G401.6 (cell line): ENCODE data around the gene PCBP4.

Experiments
- FAIRE-seq: peaks from 2 replicates; lab custom pipeline; 2012; peaks lifted over from hg19 to GRCh38; lab: Jason Lieb, UNC

The PCBP4 gene

DNA sequence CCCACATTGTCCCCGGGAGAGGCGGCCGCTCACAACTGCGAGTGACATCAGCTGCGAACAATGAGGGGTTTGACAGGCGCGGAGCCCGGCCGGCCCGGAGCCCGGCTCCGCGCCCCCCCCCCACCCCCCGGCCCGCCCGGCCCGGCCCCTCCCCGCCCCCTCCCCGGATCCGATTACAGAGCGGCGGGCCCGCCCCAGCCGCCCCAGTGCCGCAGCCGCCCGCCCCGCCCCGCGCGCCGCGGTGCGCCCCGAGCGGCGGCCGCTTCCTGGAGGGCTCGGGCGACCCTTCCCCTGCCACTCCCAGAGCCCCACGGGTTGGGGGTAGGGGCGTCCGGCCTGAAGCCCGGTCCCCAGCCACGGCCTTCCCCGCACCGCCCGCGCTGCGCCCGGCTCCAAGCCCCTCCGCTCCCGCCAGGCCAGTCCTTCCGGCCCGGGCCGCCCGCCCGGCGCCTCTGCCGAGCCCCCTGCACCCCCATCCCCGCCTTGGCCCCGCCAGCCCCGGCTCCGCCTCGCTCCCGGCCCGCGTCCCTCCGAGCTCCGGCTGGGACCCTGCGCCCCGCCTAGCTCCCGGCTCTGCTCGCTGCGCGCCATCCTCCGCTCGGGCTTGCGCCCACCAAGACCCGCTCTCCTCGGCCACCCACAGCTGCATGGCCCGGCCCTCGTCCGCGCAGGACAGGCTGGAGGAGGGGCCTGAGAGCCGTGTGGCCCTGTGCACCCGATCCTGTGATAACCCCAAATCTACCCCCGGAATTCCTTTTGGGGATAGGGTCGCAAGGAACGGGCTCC is at the start of gene PCBP4:
TSS of gene PCBP4 (minus strand) at position 71 of the 786 bp plus-strand sequence. CDS start 6,214 bp downstream, outside the sequence.
- no peak for FAIRE-seq

DNA sequence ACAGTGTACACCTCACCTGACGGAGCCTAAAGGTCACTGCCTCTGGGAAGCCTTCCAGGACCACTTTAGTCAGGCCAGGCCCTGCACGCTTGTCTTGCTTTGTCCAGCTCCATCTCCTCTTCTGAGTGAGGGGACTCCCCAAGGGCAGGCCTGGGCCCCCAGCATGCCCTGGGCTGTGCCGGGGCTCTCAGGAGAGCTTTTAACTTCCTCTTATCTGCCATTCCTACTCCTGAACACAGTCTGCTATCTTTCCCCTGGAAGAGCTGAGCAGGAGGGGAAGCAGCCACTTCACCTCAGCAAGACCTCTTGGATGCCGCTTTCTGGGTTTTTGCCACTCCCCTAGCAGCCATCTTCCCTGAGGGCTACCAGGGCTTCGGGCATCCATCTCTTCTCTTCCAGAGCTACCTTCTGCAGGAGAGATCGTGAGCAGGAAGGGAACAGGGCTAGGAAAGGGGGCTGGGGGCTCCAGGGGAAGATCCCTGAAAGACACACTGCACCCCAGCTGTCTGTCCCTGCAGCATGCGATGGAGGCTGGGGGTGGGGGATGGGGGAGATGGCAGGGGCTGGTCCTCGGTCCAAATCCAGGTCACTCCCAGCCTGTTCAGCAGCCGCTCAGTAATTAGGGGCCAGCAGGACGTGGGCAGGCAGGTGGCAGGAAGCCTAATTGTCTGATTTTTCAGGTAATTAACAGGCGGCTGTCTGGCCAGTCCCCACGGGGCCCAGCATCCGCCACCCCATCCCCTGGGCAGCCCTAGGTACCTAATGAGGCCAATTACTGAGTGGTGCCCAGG is 48.4 kb upstream of the PCBP4 start:
- no peak for FAIRE-seq

DNA sequence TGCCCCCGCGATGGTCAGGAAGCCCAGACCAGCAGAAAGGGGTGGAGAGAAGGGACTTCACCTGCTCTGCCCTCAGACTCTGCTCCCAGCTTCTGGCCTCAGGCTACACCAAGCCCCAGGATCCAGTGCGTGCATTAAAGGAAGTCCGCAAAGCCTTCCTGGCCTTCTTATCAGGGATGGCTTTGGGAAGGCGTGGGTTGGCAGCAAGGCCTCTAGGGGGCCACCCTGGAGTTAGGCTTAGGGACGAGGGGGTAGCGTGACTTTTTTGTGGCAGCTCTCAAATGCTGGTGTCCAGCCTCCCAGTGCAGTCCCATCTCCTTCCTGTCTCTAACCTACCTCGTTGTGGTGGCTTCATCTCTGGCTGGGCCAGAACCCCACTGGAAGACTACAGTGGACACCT is 47.4 kb upstream of the PCBP4 start:
- no peak for FAIRE-seq

DNA sequence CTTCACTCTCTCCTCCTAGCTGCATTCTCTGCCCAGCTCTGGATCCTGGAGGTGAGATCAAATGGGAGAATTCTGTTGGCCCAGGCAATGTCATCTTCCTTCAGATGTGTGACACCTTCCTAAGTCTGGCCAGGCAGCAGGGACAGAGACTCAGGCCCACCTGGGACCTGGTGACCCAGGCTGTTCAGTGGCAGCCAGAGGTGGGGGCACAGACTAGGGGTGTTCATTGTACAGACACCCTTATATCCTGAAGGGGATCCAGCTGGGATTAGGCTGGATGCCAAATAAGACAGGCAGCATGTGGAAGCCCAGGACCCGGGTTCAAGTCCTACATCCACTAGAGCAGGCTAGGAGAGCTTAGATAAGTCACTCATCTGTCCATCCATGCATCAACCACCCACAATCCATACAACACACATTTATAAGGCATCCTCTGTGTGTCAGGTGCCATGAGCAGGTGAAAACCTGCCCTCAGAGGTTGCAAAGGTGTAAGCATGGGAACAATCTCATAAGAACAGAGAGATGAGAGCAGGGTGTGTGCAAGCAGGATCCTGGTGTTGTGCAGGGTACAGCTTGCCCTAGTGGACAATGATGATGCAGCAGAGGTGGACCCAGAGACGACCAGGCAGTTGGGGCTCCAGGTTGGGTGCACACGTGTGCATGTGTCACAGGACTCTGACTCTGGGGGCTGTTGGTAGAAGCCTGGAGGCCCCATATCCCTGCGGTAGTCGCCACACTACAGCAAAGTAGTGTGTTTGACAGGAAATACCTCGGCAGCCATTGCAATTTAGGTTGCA is 46.7 kb upstream of the PCBP4 start:
- no peak for FAIRE-seq

DNA sequence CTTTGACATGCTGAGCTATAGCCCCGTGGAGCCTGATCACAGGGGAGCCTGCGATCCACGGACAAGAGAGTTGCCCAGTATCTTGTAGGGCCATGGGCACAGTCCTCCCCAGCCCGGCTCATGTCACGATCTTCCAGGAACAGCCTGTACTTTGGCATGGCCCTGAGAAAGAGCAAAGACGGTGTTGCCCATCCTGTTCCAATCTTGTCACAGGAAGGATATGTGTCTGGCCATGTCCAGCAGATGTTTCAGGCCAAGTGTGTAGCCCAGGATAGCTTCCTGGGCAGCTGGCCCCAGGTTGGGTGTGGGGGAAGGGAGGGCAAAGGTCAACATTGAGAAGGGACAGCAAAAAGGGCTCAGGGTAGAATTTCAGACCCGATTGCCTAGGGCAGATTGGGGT is 45.4 kb upstream of the PCBP4 start:
- FAIRE-seq, result no peak

DNA sequence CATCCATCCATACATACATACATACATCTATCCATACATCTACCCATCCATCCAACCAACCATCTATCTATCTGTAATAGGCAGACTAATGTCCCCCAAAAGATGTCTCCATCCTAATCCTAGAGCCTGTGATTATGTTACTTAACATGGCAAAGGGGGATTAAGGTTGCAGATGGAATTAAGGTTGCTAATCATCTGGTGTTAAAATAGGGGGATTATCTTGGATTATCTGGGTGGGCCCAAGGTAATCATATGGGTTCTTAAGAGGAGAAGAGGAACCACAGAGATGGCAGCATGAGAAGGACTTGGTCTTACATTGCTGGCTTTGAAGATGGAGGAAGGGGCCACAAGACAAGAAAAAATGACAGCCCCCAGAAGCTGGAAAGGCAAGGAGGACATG is 43.2 kb upstream of the PCBP4 start:
- FAIRE-seq, result no peak

DNA sequence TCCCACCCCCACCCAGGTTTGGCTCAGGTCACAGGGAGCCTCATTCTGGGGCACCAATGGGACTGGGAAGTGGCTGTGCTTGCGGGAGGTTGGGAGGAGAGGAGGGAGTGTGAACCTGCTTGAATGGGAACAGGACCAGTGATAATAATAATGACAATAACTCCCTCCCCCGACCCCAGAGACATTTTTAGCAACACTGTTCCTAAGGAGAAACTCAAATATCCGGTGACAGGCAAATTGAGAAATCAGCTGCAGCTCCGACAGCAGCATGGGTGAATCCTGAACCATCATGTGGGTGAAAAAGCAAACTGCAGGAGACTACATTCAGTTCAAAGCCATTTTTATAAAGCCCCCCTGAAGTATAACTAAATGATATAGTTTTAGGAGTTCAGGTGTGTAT is 40.0 kb upstream of the PCBP4 start:
- no peak for FAIRE-seq

DNA sequence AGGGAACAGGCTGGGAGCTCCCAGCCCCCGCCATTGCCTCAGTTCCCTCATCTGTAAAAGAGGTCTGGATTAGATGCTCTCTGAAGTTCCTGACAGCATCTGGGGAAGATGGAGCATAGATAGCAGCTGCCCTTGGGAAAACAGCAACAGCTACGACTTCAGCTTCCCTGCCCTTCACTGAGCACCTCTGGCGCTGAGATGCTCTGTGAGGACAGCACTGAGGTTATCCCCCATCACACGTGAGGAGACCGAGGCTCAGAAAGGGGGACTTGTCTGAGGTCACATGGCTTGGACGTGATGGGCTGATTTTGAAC is 39.5 kb upstream of the PCBP4 start:
- FAIRE-seq, result no peak

DNA sequence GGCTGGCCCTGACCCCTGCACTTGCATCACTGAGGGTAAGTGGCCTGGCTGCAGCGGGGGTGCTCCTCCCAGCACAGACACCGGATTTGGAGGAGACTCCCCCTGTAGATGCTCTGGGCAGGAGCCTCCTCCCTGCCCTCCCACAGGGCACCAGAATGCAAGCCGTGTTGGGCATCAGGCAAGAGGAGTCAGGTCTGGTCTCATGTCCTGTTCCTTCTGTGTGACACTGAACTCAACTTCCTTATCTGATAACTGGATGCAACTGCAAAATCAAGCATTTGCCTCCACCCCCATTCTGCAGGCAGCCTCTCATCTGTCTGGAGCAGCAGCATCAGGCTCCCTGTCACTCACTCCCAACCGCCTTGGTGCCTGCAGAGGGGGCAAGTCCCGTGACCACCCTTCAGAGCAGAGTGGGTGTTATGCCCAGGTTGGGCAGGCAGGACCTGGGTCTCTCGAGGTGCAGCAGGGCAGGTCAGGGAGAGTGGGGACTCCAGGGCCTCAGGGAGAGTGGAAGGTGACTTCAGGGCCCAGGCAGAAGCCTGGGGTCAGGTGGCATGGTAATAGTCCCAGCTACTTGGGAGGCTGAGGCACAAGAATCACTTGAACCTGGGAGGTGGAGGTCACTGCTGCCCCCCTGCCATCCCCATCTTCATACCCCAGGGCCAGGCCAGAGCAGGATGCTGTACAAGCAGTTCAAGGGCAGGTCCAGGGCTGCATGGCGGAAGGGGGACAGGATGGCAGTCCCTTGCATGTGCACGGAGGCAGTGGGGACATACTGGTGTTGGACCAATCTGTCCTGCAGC is 39.0 kb upstream of the PCBP4 start:
- FAIRE-seq, result no peak

DNA sequence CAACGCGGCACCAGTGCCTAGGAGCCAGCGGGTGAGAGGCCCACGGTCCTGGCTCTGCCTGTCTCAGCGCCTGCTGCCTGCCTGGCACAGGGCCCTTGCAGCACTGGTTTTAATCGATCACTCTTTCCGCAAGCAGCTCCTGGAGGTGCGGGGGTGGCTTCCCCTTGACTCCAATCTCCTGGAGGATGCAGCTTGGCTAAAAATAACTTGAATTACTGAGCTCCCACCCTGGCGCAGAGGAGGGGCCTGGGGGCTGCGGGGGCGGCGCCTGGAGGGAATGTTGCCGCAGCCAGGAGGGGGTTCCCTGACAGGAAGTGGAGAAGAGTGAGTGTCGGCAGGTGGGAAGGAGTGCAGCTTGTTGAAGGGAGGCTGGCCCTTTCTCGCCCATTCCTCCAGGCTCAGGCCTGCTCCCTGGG is 38.3 kb upstream of the PCBP4 start:
- FAIRE-seq, result no peak

DNA sequence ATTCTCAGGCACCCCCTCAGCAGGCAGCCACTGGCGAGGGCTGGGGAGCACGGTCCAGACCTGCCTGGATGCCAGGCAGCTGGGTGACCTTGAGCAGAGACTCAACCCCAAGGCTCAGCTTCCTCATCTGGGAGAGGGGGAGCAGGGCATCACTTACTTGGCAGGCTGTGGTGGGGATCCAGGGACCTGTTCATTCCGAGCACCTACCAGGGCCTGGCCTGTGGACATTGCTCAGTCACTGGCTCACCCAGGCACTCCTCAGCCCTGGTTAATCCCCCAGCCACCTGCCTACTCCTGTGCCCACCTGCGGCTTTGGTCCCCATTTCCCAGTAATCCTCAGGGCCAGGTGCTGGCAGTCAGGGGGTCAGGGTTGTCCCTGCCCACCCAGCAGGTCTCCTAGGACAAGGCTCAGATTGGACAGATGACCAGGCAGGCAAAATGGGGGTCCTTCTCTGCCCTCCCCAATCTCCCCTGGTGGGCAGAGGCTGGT is 37.7 kb upstream of the PCBP4 start:
- FAIRE-seq, result no peak

DNA sequence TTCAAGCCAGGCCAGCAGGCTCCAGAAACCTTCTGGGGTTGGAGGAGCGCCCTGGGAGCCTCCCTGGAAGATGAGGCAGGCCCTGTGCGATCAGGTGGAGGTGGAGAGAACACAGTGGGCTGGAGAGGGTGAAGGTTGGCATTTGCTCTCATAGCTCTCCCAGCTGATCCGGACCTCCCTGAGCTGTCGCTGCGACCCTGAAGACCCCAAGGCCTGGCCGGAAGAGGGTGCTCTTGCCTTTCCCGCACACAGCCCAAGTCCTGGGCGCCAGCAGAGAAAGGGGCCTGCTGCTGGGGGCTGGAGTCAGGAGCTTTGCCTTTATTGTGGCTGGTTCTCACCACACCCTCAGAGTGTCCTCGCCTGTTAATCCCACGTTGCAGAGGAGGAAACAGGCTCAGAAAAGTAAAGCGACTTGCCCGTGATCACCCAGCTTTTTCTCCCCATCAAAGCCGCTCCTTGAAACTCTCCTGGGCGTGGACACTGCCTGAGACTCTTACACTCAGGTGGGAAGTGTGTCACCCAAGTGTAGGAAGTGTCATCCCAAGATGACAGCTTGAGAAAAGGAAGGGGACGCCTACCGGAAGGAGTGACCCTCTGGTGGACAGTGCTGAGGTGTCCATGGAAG is 37.0 kb upstream of the PCBP4 start:
- no peak for FAIRE-seq

DNA sequence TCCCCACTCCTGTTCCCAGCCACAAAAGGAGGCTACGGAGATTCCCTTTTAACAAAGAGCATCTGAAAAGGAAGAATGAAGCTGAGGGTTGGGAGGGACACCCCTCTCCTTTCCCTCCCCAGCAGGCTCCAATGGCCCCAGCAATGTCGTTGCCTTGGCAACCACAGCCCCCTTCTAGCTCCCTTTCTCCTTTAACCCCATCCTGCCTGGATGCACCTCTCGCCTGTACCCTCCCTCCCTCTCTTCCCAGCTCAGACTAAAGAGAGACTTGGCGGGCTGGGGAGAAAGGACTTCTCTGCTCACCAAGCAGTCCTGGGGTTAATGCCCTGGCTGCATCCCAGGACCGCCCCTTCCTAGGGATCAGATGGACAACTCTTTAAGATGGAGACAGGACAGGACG is 35.5 kb upstream of the PCBP4 start:
- FAIRE-seq, result no peak

DNA sequence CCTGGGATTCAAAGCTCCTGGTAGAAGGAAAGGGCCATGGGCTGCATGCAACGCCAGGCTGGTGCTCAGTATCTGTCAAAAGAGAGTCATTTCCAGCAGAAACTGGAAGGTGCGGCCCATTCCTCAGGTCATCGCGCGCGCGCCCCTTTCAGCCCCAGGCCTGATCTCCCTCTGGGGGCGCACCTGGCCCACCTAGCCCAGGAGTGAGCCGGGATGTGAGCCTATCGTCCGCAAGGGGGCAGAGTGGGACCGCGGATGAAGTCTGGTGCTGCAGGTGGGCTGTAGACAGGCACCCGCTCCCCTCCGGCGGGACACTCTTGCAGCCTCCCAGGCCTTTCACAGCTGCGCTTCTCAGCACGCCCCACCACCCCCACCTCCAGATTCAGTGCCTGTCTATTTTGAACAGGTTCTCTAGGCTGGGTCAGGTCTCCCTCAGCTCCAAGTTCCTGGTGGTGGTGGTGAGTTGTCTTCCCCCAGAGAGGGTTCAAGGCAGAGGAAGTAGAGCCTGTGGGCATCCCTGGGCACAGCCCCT is 34.3 kb upstream of the PCBP4 start:
- FAIRE-seq, result peak; percentile 63

DNA sequence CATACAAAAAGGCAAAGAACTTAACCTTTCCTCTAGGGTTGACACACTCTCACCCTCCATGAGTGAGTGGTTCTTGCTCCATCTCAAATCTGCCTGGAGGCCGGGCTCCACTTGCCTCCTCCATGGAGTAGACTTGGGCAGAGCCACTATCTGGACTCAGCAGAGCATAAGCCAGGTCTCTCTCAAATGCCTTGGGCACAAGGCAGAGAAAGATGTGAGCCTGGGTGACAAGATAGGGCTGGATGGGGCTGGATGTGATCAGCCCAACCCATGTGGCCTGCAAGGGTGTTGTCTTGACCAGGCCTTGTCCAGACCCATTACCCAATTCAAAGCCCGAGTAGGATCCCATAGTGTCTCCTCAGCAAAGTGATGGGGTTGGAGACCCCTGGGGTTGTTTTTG is 32.6 kb upstream of the PCBP4 start:
- FAIRE-seq, result no peak

DNA sequence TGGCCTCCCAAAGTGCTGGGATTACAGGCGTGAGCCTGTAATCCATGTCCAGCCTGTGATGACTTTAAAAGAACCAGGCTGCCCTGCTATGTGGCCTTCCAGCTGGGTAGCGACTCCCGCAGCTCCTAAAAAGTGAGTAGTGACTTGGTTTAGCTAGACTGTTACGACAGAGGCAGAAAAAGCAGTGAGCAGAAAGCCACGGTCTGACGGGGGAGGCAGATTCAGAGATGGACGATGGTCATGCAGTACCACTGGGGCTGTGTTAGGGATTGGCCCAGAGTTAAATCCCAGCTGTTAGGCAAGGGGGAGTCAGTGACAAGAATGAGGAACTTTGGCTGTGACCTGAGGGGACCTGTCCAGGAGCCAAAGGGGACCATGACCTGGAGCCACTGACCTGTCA is 31.5 kb upstream of the PCBP4 start:
- FAIRE-seq, result no peak

DNA sequence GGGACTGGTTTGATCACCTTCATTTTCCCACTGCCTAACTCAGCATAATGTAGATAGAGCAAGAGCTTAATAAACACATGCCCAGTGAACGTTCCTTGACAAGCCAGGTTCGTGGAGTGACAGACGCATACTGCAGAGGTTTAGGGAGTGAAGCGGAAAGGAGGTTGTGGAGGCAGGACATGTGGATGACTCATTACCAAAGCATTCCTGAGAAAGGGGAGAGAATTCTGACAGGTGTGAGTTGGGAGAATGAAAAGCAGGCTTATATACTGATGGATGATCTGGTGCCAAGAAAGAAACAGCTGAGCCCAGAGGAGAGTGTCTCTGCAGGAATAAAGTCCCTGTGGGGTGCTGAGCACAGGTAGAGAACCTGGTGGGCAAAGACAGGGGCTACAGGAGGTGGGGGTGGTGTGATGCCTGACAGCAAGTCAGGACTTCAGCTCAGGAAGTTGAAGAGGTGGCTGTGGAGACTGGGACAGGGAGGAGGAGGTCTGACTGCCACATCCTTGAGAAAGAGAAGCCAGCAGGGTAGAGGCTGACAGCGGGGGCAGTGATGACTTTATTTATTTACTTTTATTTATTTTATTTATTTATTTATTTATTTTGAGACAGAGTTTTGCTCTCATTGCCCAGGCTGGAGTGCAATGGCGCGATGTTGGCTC is 30.8 kb upstream of the PCBP4 start:
- FAIRE-seq, result no peak

DNA sequence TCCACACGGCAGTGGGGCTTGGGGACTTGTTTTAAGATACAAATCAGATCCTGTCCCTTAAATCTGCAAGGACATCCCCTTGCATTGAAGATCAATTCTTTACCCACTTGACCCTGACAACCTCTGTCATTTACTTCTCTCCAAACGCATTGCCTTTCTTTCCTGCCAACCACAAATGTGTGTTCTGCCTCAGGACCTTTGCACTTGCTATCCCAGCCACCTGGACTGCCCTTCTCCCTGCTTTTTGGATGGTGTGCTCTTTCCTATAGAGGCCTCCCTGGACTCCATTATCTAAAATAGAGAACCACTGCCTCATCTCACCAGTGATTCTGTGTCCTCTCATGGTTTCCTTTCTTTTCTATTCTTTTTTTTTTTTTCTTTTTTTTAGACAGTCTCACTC is 29.9 kb upstream of the PCBP4 start:
- no peak for FAIRE-seq

DNA sequence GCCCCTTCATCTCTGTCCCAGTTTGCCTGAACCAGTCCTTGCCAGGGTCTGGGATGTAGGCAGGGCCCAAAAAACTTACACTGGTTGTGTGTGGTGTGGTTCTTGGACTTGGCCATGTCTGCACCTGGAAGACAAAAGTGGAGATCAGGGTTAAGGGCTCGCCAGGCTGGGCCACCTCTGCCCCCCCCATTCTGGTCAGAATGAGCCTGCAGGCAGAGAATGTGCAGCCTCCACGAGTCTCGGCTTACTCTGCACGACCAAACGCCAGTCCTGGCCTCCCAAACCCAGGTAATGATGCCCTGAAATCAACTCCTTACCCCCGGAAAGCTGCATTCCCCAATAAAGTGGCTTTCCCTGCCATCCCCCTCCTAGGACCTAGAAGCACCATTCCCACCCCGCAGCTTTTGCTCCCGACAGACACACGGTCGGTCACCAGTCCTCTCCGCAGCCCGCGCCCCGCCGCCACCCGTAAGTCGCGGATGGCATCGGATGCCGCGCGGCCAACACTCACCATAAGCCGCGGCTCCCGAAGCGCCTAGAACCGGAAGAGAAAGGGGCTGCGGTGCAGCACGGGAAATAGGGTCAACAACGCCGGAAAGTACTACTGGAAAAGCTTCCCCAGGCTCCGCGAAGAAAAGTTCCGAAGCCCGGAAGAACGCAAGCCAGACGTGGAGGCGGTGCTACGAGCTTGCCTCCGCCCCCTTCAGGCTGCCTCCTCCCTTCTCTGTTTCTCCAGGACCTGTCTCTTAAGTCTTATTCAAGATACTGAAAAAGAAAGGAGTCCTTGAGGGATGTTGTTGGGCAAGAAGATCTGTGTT is 28.3 kb upstream of the PCBP4 start, which contains the start of gene RPL29:
TSS of gene RPL29 (minus strand) at position 550 of the 818 bp plus-strand sequence. CDS start at position 116, 434 bp downstream.
- peak; percentile 98 for FAIRE-seq

DNA sequence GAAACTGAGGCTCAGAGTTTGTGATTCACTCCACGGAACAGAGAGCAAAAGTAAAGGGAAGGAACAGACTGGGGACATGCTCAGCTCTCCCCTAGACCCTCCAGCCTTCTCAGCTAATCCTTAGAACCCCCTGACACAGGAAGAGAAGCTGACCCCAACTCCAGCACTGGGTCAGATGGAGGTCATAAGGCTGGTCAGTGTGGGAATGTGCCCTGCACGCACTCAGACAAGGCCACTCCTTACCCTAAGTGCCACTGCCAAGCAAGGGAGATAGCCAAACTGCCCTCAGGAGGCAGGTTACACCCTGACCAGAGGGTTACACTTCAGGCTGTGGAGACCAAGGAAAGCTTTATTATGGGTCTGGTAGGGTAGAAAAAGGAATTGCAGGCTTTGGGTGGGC is 27.3 kb upstream of the PCBP4 start:
- no peak for FAIRE-seq
